Endothelial cell of umbilical vein (primary cell): Measurements from ENCODE around the gene NTRK1.
A peak's percentile ranks its signal among the peaks of the same experiment; 100 is the strongest.

Experiments used
- CTCF ChIP-seq, 2 donors: IDR thresholded peaks; 1 replicate in 1 of 2; 2 replicates in 1 of 2; pipeline ENCODE4 v1.5.1; 2011; ENCODE audit warnings: low read length in 2 of 2, mild to moderate bottlenecking in 2 of 2, moderate library complexity in 2 of 2, control low read depth in 1 of 2, inconsistent platforms in 1 of 2, low read depth in 1 of 2; ENCODE audit not compliant: insufficient read depth in 1 of 2; ENCODE audit errors: extremely low read depth in 1 of 2
- EZH2 ChIP-seq: IDR thresholded peaks from 2 replicates; pipeline ENCODE4 v1.6.1; 2012; ENCODE audit warnings: borderline replicate concordance, low read depth, mild to moderate bottlenecking, moderate library complexity, low read length, inconsistent platforms; ENCODE audit not compliant: severe bottlenecking
- MYC ChIP-seq: IDR thresholded peaks from one replicate; pipeline ENCODE4 v1.6.1; 2011; ENCODE audit warnings: mild to moderate bottlenecking, low read depth, low read length

DNA sequence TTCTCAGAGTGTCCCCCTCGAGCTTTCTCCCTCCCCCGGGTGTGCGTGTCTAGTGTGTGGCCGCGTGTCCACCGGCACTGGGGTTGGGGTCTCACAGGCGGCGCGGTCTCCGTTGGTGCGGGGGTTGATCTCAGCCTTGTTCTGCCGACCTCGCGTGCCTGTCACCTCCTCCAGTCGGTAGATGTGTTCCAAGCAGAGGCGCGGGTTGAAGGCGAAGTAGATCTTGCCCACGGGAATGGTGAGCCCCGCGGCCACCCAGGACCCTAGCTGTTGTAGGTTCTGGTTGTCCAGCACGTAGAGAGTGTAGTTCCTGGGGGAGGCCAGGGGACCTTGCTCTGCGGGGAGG, 11.5 kb upstream of the NTRK1 start:
- TF ChIP-seq CTCF (IDR thresholded peaks at IDR 0.05; ENCODE audit: extremely low read depth in 1 of 2, insufficient read depth in 1 of 2, low read depth in 1 of 2, low read length in 2 of 2) (no peak), MYC (no peak), EZH2 (peak; percentile 5)
